Lower lobe of right lung (tissue), 2 donors: Measurements from ENCODE around the gene HSD3B7. TPM values are rescaled to one million over a fixed set of nuclear protein-coding genes. Genes with fewer than 3 reads are reported as not detected.

Source experiments
- ATAC-seq, 2 donors: fragments of 200-7000 bp; cut with Tn5 transposase; one replicate each; pipeline ENCODE4 v1.9.1; 2020 to 2022; ENCODE audit warnings: mild to moderate bottlenecking in 2 of 2, moderate library complexity in 2 of 2
- DNase-seq: peaks from one replicate; pipeline ENCODE4 v3.0.0-alpha.2; 2020
- H3K27ac ChIP-seq: fragments of 200-600 bp; one replicate; pipeline ENCODE4 v1.8.0; 2022
- H3K27me3 ChIP-seq: fragments of 200-600 bp; one replicate; pipeline ENCODE4 v1.8.0; 2022; ENCODE audit warnings: low read depth
- H3K36me3 ChIP-seq: fragments of 200-600 bp; one replicate; pipeline ENCODE4 v1.8.0; 2022; ENCODE audit warnings: mild to moderate bottlenecking
- H3K4me1 ChIP-seq: fragments of 200-600 bp; one replicate; pipeline ENCODE4 v1.8.0; 2022
- H3K4me3 ChIP-seq: fragments of 200-600 bp; one replicate; pipeline ENCODE4 v1.8.0; 2022; ENCODE audit warnings: mild to moderate bottlenecking
- H3K9me3 ChIP-seq: fragments of 200-600 bp; one replicate; pipeline ENCODE4 v1.8.0; 2022
- CTCF ChIP-seq: fragments of 200-600 bp; IDR thresholded peaks from one replicate; pipeline ENCODE4 v1.8.0; 2022; ENCODE audit warnings: antibody characterized with exemption, mild to moderate bottlenecking
- intact Hi-C: fragments of 100-400 bp; cut with DNase I; formaldehyde crosslinking; loops from one replicate; pipeline ENCODE4 v1.11.0; 2022
- total RNA-seq: library from RNA; stranded (reverse); fragmentation: NEBNext Ultra II Directional; extraction: Animal tissue kit (Norgen Biotek cat#: 25700); gene quantifications from one replicate; pipeline ENCODE4 v1.2.1, GENCODE V29; 2021
- donor health status: DM: no; HTN: yes; CAD: no; lungs with severe emphysema.

Gene HSD3B7
- total RNA-seq, 1 donor from 2014 or later = 23.6 TPM

GRCh38 chr16:30967795-30968194 is 17.2 kb upstream of the HSD3B7 start:
- no peaks in the 10 kb centered on the region for H3K4me1 ChIP-seq
- H3K4me3 ChIP-seq = no peak overlapping the region
- H3K36me3 ChIP-seq = peaks cover 99% of the 10 kb centered on the region
- H3K9me3 ChIP-seq = no peaks in the 10 kb centered on the region
- H3K27ac ChIP-seq = no peak overlapping the region
- intact Hi-C loops = no loop called here
- DNase-seq = no peak
- no peaks in the 10 kb centered on the region for H3K27me3 ChIP-seq
- ATAC-seq = no peak
- TF ChIP-seq CTCF = no peak

- intact Hi-C loops = no loop called here
- Histone ChIP-seq H3K27me3 (no peaks in the 10 kb centered on the region), H3K27ac (no peak overlapping the region), H3K9me3 (no peaks in the 10 kb centered on the region), H3K4me1 (no peaks in the 10 kb centered on the region), H3K4me3 (no peak overlapping the region), H3K36me3 (peaks cover 99% of the 10 kb centered on the region)
- no peak for TF ChIP-seq CTCF
- DNase-seq (no peak), ATAC-seq (no peak)
Measured at GRCh38 chr16:30969246-30969842, 15.7 kb upstream of the HSD3B7 start.

- TF ChIP-seq CTCF = no peak
- no peak for ATAC-seq
- H3K27me3 ChIP-seq = no peaks in the 10 kb centered on the region
- no peak for DNase-seq
- no peaks in the 10 kb centered on the region for H3K9me3 ChIP-seq
- H3K27ac ChIP-seq = no peak overlapping the region
- H3K36me3 ChIP-seq = peaks cover 100% of the 10 kb centered on the region
- no peak overlapping the region for H3K4me3 ChIP-seq
- intact Hi-C loops = no loop called here
- no peaks in the 10 kb centered on the region for H3K4me1 ChIP-seq
Measured at GRCh38 chr16:30971298-30971697, 13.7 kb upstream of the HSD3B7 start.

- peaks cover 100% of the 10 kb centered on the region for H3K36me3 ChIP-seq
- DNase-seq = no peak
- no peaks in the 10 kb centered on the region for H3K9me3 ChIP-seq
- no peak for TF ChIP-seq CTCF
- no peaks in the 10 kb centered on the region for H3K4me1 ChIP-seq
- ATAC-seq = no peak
- no peak overlapping the region for H3K4me3 ChIP-seq
- intact Hi-C loops = no loop called here
- no peaks in the 10 kb centered on the region for H3K27me3 ChIP-seq
- H3K27ac ChIP-seq = no peak overlapping the region
Measured at GRCh38 chr16:30972872-30973271, 12.1 kb upstream of the HSD3B7 start.

- no peaks in the 10 kb centered on the region for H3K9me3 ChIP-seq
- intact Hi-C loops = no loop called here
- no peak for TF ChIP-seq CTCF
- ATAC-seq = no peak
- H3K36me3 ChIP-seq = peaks cover 100% of the 10 kb centered on the region
- H3K27me3 ChIP-seq = no peaks in the 10 kb centered on the region
- no peak for DNase-seq
- H3K4me3 ChIP-seq = no peak overlapping the region
- no peak overlapping the region for H3K27ac ChIP-seq
- no peaks in the 10 kb centered on the region for H3K4me1 ChIP-seq
Measured at GRCh38 chr16:30974348-30974747, 10.7 kb upstream of the HSD3B7 start.

- no peak for ATAC-seq
- intact Hi-C loops = no loop called here
- Histone ChIP-seq H3K4me3 (no peak overlapping the region), H3K27ac (no peak overlapping the region), H3K9me3 (no peaks in the 10 kb centered on the region), H3K4me1 (no peaks in the 10 kb centered on the region), H3K36me3 (peaks cover 100% of the 10 kb centered on the region), H3K27me3 (no peaks in the 10 kb centered on the region)
- DNase-seq = no peak
- no peak for TF ChIP-seq CTCF
Measured at GRCh38 chr16:30976486-30976885, 8.5 kb upstream of the HSD3B7 start.
